K562 (cell line): ENCODE measurements around the gene MBNL2. TPM values are rescaled to one million over a fixed set of nuclear protein-coding genes. Genes with fewer than 3 reads are reported as not detected.
A peak's percentile ranks its signal among the peaks of the same experiment; 100 is the strongest.

ENCODE experiments used
- DEAF1 ChIP-seq: fragments of 450-650 bp; formaldehyde crosslinking; IDR thresholded peaks from 2 replicates; pipeline ENCODE4 v1.4.0; 2020; ENCODE audit warnings: mild to moderate bottlenecking, moderate library complexity
- E2F4 ChIP-seq: sonication (generic); formaldehyde crosslinking; IDR thresholded peaks from 2 replicates; pipeline ENCODE4 v1.8.0; 2022; ENCODE audit warnings: mild to moderate bottlenecking, low read depth, missing genetic modification reagents
- GTF2F1 ChIP-seq: IDR thresholded peaks from 2 replicates; pipeline ENCODE4 v1.6.1; 2011; ENCODE audit warnings: low read depth, low read length, improper control_type of control experiment
- IRF1 ChIP-seq: sonication (generic); formaldehyde crosslinking; IDR thresholded peaks from 2 replicates; pipeline ENCODE4 v1.8.0; 2022; ENCODE audit warnings: missing genetic modification reagents, mild to moderate bottlenecking, borderline replicate concordance
- KHSRP ChIP-seq: fragments of 450-650 bp; IDR thresholded peaks from 2 replicates; pipeline ENCODE4 v1.6.1; 2017
- LCOR ChIP-seq: sonication (generic); formaldehyde crosslinking; IDR thresholded peaks from 2 replicates; pipeline ENCODE4 v1.8.0; 2022; ENCODE audit warnings: mild to moderate bottlenecking, missing genetic modification reagents
- MLLT1 ChIP-seq, 2 experiments: fragments of 450-650 bp; IDR thresholded peaks; 2 replicates each; pipeline ENCODE4 v1.6.1; 2016
- NR2C1 ChIP-seq, 2 experiments: fragments of 450-650 bp; IDR thresholded peaks; 2 replicates each; pipeline ENCODE4 v1.6.1; 2017; ENCODE audit warnings: mild to moderate bottlenecking in 2 of 2, antibody characterized with exemption in 1 of 2, inconsistent platforms in 1 of 2, missing compliant biosample characterization in 1 of 2, missing genetic modification characterization in 1 of 2
- PRDM10 ChIP-seq: fragments of 450-650 bp; IDR thresholded peaks from 2 replicates; pipeline ENCODE4 v1.6.1; 2018; ENCODE audit not compliant: partially characterized antibody
- SAP30 ChIP-seq: fragments of 200-600 bp; sonication (generic); IDR thresholded peaks from 2 replicates; pipeline ENCODE4 v1.6.1; 2012; ENCODE audit warnings: borderline replicate concordance, low read depth, mild to moderate bottlenecking, moderate library complexity, low read length, control low read depth, inconsistent platforms; ENCODE audit not compliant: insufficient read depth, poor library complexity, severe bottlenecking
- ZNF124 ChIP-seq: sonication (generic); formaldehyde crosslinking; IDR thresholded peaks from 2 replicates; pipeline ENCODE4 v1.8.1; 2022; ENCODE audit warnings: missing genetic modification reagents
- ZNF24 ChIP-seq: fragments of 450-650 bp; IDR thresholded peaks from 2 replicates; pipeline ENCODE4 v1.6.1; 2016
- ZNF384 ChIP-seq: IDR thresholded peaks from 2 replicates; pipeline ENCODE4 v1.6.1; 2012; ENCODE audit warnings: low read depth, low read length, improper control_type of control experiment
- ZNF561 ChIP-seq: fragments of 450-650 bp; formaldehyde crosslinking; conservative IDR thresholded peaks from 2 replicates; pipeline ENCODE4 v1.4.0; 2020; ENCODE audit warnings: mild to moderate bottlenecking, moderate library complexity
- polyA plus RNA-seq, 8 experiments: library from polyadenylated mRNA; depleted of rRNA in 4 of 8; stranded (reverse) in 5 of 8; unstranded in 3 of 8; fragments of >200 nt; fragmentation: Nextera tagmentation in 2 of 8; fragmentation: Illumina TruSeq in 1 of 8; extraction: Ambion mirVana in 2 of 8; extraction: Trizol in 1 of 8; gene quantifications; 2 replicates each; pipeline versions ENCODE4 v1.2.1 to v1.2.3, GENCODE V29; 2011 to 2014; ENCODE audit warnings: inconsistent platforms in 1 of 8, missing spikeins in 1 of 8
- total RNA-seq, 7 experiments: library from RNA; depleted of rRNA in 6 of 7; stranded (reverse); fragments of >200 nt in 6 of 7; fragmentation: Illumina TruSeq in 2 of 7; extraction: Trizol in 2 of 7; gene quantifications; 2 replicates each; pipeline versions ENCODE4 v1.2.1 to v1.2.3, GENCODE V29; 2011 to 2021; ENCODE audit warnings: low replicate concordance in 1 of 7

MBNL2 gene
- total and polyA plus RNA-seq, 9 of the 15 experiments (the other 6 are each of a cell fraction or from before 2014, with no cell fraction given), result 7.0 to 24.8 (median 13.8) TPM

- TF ChIP-seq LCOR (peak; percentile 84; the same call in 1 of the 2 replicates), GTF2F1 (no peak), E2F4 (no peak), PRDM10 (peak; percentile 54), ZNF561 (CRISPR knock-in tag) (no peak), ZNF384 (no peak), IRF1 (CRISPR knock-in tag) (no peak), DEAF1 (CRISPR knock-in tag) (0 out of 2 replicates have a peak, but pooled peaks have one; percentile 11), ZNF124 (CRISPR knock-in tag) (no peak), NR2C1 (IDR thresholded peaks at IDR 0.05) (peak; percentile 78), NR2C1 (tag; IDR thresholded peaks at IDR 0.05) (peak; percentile 77), MLLT1 (IDR thresholded peaks at IDR 0.05) (peak; percentile 10 to 82; a peak in 2 of 4 replicates), SAP30 (no peak), KHSRP (peak; percentile 53; the same call in 1 of the 2 replicates), ZNF24 (peak; percentile 98)
Observed at GRCh38 chr13:97259798-97260714, 37.9 kb downstream of the MBNL2 start (continued).
